Activated CD8-positive, alpha-beta memory T cell treated with anti-CD3 and anti-CD28 coated beads for 24 hours (primary cell): Measurements from ENCODE around the gene ATP8A2.

Source experiments
- DNase-seq: peaks from one replicate; pipeline ENCODE4 v3.0.0-alpha.2; 2020

ATP8A2 gene

DNA sequence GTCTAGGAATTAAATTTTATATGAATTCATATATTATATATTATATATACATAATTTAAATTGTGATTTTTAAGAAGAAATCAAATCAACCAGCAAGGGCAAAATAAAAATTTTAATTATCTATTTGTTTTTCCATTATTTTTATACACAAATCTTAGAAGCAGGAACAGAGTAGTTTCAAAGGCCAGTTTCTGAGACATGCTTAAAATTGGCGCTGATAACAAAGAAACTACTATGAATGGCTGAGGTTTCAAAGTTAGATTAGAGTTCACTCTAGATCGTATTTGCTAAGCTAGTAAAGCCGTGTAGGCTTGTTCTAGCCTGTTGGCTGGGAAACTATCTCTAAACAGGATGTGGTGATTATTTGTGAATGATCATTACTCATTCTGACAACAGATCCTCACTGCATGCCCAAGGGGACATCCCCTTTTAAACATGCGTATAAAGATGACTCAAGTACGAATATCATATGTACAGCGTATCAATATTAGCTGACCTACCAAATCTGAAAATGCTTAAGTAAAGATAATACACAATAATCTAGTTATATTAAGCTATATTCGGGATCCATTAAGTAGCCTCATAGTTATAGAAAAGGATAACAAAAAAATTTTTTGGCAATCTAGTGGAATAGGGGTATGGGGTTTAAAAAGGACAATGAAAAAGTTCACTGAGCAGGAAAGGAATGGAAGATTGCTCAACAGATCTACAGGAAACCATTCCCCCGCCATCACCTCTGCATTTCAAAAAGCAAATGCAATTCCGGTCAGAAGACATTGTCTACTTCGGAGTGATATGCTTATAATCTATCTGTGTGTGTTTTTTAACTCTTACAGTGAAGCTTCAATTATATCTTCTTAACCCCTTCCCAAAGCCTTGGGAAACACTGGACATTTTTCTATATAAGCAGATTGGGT lies 529.9 kb downstream of the ATP8A2 start:
- DNase-seq, result no peak

DNA sequence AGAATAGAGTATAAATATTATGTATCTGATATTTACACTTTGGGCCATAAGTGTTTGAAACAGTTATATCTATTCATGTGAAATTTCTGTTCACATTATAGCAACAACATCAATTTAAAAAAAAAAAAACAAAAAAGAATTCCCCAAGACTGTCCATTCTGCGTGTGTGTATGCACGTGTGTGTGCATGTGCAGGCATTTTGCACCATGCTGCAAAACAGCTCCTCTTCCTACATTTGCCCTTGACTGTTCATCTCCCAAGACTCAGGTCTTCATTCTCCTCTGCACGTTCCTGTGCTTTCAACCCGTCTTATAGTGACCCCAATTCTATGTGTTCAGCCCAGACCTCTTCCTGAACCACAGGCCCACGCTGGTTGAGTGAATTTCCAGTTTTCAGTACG lies 530.7 kb downstream of the ATP8A2 start:
- no peak for DNase-seq

DNA sequence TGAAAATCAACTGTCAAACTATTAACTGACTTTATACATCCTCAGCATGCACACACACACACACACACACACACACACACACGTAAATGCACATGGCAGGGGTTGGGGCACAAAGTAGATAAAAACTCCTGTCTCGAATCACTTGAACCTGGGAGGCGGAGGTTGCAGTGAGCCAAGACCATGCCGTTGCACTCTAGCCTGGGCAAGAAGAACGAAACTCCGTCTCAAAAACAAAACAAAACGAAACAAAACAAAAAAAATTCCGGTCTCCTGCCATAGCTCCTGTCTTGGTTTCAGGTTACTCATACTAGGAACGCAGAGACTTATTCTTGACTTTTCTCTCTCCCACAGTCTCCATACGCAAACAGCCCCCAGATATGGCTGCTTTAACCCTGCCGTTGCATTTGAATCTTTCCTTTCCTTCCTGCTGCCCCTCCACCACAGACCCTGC lies 531.1 kb downstream of the ATP8A2 start:
- no peak for DNase-seq

DNA sequence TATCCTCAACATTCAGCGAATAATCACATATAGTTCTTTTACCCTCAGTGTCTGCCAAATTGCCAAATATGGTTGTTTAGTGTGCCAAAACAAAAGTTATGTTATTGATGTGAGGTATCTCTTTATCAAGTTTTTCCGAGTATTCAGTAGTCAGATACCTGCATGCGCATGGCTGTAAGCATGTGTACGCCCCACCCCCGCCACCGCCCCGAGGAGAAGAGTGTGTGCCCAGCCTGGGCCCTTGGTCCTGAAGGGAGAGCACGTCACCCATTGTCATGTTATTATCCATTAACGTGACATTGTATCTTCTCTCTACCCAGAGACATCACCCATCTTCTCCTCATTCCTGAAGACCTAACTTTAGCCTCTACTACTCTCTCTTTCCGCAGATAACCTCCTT lies 533.1 kb downstream of the ATP8A2 start:
- DNase-seq, result no peak

- no peak for DNase-seq
Observed at GRCh38 chr13:25905611-25906010, 533.8 kb downstream of the ATP8A2 start.

DNA sequence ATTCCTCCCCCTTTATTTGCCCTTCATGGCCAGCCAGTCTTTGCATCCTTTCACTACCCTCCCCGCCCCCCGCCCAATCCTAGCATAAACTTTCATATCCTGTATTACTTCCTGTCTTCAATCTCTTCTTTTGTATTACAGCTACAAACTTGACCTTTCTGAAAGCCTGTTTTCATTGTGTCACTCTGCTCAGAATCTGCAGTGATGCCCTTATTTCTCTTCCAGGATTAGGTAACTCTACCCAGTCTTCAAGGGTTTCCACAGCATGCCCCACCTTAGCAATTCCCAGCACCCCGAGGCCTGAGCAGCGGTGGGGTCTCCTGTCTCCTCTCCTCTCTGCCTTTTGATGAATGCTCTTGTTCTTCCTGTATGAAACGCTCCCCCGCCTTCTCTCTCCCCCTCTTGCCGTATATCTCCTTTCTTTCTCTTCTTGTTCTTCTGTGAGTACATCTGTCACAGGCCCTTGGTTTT lies 534.5 kb downstream of the ATP8A2 start:
- DNase-seq, result no peak

DNA sequence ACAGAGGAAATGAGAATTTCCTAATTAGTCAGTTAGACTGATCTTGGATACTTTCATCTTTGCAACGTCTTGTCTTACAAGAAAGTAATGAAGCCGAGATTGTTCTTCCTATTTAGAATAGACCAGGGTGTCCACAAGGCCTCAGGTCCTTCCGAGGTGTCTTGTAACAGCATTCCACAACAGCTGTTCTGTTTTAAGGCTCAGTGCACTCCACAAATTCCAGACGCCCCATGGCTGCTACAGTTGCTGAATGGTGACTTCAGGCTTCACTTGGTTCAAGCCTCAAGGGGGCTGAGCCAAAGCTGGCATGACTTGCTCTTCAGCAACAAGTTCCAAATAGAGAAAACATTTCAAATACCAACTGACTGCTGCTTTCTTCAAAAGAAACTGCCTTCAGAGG lies 536.6 kb downstream of the ATP8A2 start:
- no peak for DNase-seq

DNA sequence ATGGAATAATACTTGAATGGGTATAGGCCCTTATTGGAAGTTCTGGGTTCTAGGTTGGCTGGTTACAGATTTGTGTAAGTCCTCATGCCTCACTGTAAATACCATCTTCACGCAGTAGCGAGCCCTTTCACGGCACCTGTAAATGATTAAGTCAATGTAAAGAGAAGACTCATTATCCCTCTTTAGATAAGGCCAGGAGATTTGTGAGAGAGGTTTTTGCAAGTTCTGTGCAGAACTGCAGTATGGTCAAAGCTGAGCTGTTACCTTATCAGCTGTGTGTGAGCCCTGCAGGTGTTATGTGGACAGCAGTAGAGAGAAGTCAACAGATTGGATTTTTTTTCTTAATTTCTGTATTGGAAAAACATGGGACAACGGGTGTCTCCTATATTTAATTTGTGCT lies 538.5 kb downstream of the ATP8A2 start:
- no peak for DNase-seq

DNA sequence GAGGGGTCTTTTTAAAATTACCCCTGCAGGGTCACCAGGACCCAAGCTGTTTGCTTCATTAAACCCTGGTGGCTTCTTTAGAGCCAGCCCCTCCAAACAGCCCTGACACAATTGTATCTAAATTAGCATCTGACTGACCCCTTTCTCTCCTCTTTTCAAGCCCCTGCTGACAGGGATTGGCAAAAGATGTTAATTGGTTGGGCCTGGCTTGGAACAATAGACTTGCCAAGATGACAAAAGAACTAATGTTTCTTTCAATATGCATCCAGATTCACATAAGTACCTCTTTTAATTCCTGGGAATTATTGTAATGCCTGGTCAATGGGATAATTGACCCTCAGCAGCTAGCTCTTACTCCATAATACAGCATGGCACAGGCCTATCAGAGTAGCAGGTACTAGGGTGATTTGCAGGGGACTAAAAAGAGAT lies 539.2 kb downstream of the ATP8A2 start:
- no peak for DNase-seq

GRCh38 chr13:25912961-25913360 lies 541.2 kb downstream of the ATP8A2 start:
- no peak for DNase-seq

DNA sequence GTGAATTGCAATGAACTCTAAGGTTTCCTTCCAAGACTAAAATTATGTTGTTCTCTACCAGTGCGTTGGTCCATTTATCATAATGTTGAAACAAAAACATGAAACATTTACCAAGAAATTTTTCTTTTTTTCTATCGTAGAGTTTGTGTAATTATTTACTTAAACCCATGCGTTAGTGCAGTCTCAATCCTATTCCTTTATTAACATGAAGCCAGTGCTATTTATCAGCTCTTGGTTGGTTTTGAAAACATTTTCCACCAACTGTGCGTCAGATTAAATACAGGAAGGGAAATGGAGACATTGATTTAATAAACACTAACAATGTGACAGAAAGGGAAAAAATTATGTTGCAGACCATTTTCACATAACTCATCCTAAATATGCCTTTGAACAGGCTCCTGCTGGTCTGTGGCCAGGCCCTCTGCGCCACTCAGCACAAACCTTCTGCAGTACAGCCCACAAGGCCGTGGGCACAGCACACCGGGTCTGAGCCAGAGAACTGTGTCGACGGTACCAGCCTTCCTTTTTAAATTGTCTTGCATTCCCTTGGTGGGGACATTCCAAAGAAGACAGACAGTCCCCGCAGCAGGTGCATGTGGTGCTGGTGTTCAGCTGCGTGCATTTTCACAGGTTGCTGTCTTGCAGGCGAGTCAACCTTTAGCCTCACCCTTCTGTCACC lies 544.2 kb downstream of the ATP8A2 start:
- no peak for DNase-seq

GRCh38 chr13:25920277-25920676 lies 548.5 kb downstream of the ATP8A2 start:
- DNase-seq, result no peak

GRCh38 chr13:25920931-25921330 lies 549.2 kb downstream of the ATP8A2 start:
- DNase-seq, result no peak

- DNase-seq, result no peak
Observed at GRCh38 chr13:25922376-25922775, 550.6 kb downstream of the ATP8A2 start.

DNA sequence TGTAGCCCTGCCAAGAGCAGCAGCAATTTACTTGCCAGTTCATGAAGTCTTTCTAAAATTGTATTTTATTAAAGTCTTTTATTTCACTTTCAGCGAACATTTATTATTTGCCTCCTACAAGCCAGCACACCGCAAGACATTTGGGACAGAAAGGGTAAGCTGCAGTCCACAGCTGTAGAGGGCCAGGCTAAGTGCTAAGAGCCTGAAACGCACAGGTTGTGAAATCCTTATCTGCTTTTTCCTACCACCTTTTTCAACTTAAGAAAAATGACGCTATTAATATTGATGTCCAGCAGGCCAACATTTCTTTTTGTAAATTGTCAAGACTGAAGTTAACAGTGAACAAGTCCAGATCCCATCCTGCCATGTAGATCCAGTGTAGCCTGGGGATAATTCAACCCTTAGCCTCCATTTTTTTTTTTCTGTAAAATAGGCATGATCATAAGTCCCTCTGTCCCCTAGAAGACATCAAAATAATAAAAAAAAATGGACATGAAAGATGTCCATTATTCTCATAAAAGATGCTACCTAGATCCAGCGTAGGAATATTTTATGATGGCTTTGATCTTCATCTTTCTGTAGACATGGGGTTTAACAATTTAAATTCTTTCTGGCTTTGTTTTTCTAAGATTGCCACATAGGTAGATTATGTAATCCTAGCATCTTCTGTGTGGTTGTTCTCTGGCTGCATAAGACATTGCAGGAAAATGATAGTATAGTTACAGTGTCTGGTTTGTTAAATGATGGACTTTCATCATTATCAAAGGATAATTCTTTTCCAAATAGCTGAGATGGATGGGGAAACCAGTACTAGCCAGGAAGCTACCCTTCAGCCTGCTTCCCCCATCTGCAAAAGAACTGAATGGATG lies 551.7 kb downstream of the ATP8A2 start:
- DNase-seq, result no peak

DNA sequence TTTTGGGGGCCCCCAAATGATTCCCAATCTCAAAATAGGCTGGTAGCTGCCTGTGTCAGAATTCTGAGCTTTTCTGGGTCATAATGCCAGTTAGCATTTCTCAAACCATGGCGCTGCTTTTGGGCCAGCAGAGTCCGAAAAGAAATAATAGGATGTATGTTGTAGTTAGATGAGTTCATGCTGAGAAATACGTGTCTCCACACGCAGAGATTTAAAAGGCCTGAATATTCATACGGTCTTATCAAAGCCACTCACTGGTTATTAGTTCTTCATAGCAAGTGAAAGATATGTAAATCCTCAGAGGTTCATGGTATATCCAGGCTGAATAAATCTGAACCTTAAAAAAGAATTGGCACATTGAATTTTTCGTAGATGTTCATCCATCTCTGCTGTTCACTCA lies 555.6 kb downstream of the ATP8A2 start:
- DNase-seq, result no peak

DNA sequence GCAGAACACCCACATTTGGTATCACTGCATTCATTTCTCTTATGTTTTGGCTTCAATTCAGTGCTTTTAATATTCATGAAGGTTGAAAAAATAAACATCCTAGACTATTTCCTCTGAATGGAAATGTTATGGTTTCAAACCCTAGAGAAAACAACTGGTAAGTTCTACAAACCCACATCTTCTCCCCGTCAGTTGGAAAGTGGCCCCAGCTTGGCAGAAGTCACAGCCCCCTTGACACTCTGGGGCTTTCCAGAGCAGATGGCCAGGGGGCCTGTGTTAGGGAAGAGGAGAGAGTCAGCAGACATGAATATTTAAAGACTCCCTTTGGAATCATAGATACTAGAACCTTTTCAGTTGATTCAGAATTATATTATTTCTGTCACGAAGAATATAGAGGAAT lies 556.2 kb downstream of the ATP8A2 start:
- DNase-seq, result no peak

DNA sequence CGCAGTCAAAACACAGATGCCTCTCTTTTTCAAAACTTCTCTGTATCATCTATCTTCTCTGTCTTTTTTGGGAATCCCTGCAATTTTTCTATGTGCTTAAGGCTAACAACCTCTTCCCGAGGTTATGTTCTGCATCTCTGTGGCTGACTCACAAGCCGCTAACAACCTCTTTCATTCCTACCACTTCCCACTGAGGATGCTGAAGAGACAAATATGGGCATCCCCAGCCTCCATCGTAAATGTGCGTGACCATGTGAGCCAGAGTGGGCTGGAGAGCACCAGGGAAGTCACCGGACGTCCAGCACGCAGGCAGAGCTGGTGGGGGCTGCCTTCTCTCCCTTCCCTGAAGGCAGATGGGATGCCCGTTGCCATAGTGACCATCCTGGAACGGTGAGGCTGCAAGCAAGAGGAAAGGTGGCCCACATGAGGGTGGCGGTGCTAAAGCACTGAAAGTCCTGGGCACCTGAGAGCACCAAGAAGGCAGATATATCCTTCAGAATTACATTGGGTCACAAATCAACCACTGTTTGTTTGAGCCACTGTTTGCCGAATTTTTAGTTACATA lies 557.2 kb downstream of the ATP8A2 start:
- DNase-seq, result no peak

GRCh38 chr13:25929816-25930215 lies 558.0 kb downstream of the ATP8A2 start:
- no peak for DNase-seq

DNA sequence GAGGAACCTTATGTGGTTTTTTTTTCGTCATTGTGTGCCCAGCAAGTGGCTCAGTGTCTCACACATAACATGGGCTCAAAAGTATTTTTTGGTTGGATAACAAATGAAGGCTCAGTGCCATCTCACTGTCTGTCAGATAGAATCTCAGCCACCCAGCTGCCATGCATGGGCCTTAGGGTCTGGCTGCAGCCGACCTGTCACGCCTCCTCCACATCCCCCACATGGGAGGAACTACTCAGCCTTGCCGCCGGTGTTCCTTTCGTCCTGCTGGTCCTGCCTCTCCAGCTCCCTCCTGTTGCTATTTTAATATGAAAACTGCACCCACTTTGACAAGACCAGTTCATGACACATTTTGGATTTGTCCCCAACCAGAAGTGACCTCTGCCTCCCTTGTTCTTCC lies 558.9 kb downstream of the ATP8A2 start:
- DNase-seq, result no peak

DNA sequence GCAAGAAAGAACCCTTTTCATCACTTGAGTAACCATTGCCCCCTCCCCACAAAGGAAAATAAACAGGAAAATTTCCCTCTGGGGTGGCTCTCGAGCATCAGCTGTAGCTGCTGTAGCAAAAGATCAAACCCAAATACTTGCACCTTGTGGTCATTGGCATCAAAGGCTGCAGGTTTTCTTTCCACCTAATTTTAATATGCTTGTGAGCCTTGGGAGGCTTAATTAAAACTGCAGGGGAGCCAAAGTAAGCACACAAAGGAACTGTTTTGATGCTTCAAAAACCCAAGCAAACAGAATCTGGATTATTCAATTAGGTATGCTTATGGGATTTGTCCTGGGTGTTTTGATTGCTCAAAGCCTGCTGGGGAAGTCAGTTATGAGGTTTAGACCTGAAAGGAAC lies 560.6 kb downstream of the ATP8A2 start:
- DNase-seq, result no peak

DNA sequence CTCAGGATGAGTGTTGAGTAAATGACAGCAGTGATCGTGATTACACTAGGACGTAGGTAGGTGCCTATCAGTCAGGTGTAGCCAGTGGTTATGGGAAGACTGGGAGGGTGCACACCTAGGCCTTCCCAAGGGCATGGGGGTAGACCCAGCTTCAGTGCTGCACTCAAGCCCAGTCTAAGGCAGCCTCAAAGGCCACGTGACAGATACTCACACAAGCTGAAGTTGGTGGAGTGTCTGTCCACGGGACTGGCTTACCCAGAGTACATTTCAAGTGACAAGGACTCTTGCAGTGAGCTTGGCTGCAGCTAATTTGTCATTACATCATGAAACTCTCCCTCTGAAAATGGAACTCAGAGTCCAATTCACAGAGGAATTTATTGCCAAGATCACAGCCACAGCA lies 561.7 kb downstream of the ATP8A2 start:
- DNase-seq, result no peak

DNA sequence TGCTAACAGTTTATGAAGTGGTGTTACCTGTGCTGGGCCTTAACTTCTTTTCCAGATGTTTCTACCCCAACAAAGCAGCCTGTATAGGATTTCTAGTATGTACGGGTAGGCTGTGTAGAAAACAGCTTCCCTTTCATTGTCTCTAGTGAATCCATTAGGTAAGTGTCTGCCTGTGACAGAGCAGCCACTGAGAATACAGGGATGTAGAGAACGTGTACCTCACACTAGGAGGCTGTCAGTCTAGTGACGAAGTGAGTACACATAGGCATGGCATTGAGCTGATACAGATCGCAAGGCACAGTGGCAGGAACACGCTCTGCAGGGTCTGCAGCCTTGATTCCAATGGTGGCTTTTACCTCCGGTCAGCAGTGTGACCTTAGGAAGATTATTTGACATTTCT lies 562.4 kb downstream of the ATP8A2 start:
- no peak for DNase-seq
